NK-92 treated with Interleukin-12 subunit alpha and Interleukin-12 subunit beta, amount 100 ng/mL, for 24 hours (cell line): Measurements from ENCODE around the gene PLA2G1B.
"Not testable (repeated sequence)": the region's sequence is repeated elsewhere in the genome, so short reads cannot be mapped to it uniquely, and the experiment has no call there.

Source experiments
- DNase-seq: peaks from one replicate; lab custom pipeline; 2025; lab: John Stamatoyannopoulos, UW

PLA2G1B gene

DNA sequence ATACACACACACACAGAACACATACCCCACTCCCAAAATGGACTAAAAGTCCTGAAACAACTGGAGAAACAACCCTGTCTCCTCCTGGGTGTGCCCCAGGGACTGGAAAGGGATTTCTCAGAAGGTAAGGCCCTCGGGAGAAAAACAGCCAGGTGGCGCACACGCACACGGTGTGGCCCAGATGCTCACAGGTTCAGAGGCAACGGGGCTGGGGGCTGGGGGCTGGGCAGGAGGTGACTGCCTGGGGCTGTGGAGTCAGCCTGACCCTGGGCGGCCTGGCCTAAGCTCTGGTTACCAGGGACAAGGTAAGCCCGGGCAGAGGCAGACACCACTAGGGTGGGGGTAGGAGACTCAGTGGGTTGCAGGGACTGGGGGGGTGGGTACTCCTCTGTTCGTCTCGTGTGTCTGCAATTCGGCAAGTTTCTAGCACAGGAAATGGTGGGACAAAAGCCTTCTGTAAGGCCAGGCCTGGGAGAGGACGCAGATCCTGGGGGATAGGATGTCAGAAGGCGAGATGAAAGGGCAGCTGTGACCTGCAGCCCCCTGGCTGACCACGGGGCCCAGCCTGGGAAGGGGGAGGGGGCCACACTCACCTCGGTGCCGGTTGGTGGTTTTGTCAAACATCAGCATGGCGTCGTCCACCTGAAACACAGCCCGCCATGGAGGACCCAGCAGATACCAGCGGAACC, 31.0 kb upstream of the PLA2G1B start:
- DNase-seq = no peak

DNA sequence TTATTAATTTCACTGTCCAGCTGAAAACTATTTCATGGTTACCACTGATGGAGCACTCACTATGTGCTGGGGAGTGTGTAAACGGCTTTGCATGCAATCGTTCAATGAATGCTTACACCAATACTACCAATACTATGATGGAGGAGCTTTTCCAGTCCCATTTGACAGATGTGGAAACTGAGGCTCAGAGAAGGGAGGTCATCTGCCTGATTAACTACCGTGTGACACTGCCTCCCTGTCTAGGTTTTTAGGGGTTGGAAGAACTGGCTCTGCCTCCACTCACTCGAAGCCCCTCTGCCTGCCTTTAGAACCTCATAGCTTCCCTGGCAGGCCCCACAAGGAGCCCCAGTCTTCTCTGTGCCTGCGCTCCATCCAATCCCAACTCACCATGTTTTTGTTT, 29.5 kb upstream of the PLA2G1B start:
- no peak for DNase-seq

DNA sequence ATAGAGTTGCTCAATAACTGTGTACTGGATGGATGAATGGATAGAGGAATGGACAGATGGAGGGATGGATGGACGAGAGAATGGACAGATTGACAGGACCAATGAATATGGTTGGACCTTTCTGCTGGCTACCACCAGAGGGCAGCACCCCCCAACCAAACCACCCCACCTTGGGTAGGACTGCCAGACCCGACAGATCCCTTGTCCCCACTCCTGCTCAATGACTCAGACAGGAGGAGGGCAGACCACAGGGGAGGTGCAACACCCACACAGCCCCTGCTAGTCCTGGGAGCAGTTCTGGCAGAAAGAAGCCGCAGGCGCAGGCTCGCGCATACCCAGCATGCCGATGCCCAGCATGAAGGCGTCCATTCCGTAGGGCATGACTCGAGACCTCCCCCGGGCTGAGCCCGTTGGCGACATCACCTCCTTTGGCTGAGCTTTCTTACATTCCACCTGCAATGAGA, 29.0 kb upstream of the PLA2G1B start:
- peak; percentile 51 for DNase-seq

DNA sequence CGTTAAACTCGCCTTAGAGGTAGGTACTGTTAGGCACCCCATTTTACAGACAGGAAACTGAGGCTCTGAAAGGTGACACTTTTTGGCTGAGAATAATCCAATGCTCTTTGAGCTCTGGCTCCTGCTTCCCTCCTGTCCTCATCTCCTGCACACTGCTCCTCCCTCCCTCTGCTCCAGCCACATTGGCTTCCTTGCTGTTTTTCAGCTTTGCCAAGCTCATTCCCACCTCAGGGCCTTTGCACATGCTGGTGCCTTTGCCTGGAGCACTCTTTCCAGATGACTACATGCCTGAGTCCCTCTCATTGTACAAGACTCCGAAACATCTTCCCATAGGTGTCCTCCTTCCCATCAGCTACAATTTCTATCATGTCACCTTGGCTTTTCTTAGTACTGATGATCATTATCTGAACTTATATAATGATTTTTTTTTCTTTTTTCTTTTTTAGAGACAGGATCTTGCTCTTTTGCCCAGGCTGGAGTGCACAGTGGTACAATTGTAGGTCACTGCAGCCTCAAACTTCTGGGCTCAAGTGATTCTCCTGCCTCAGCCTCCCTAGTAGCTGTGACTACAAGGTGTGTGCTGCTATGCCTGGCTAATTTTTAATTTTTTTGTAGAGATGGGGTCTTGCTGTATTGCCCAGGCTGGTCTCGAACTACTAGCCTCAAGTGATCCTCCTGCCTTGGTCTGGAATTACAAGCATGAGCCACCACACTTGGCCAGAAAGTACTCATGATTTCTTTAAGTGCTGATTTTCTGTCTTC, 26.2 kb upstream of the PLA2G1B start:
- no peak for DNase-seq

DNA sequence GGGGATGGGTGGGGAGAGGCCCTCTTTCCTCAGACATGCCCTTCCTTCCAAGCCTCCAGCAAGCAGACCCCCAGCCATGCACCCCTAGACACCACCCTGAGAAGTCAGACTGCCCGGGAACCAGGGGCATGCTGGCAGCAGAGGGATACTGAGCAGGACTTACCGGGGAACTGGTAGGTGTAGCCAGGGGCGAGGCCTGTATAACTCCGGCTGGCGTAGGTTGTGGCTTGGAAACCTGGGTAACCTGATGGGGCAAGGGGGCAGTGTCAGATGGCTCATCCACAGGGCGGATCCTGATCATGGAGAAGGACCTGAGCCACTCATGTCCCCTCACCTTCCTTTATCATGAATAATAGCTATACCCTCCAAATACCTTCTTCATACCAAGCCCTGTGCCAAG, 25.6 kb upstream of the PLA2G1B start:
- DNase-seq = no peak

DNA sequence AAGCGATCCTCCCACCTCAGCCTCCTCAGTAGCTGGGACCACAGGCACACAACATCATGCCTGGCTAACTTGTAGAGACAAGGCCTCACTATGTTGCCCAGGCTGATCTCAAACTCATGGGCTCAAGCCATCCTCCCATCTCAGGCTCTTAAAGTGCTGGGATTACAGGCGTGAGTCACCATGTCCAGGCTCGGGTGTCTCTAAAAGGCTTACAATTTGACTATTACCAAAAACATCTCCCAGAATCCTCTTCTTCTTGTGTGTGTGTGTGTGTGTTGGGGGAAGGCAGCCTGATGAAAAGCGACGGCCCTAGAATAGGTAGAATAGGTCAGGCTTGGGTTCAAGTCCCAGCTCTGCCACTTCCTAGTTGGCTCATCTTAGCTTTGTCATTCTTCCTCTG, 24.5 kb upstream of the PLA2G1B start:
- DNase-seq = no peak

DNA sequence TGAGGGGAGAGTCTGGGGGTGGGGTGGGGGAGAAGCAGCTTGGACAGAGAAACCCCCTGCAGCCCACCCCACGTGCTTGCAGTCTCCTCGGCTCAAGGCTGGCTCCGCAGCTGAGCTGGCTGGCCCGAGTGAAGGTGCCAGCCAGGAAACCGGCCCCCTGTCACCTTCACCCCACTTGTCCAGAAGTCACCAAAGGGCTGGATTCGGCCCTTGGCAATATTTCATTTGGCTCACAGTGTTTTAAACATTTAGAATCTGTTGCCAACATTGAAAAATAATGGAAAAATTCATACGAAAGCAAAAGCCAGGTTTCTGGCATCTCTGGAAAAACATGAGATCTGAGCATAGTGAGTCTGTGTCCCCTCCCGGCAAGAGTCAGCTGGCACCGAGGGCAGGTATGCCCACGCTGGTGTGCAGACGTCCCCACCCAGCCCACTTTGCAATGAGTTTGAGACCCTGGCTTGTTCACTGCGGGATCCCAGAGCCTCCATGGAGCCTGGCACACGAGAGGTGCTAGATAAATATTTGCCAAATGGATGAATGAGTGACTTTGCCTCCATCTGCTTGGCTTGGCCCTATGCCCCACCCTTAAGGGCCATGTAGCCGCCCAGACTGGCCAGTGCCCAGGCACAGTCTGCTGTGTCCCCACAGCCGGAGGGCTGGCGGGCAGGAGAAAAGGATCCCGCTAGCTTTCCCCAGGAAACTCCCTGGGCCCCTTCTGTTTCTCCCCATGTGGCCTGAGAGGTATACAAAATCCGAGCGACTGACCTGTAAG, 23.2 kb upstream of the PLA2G1B start:
- no peak for DNase-seq

DNA sequence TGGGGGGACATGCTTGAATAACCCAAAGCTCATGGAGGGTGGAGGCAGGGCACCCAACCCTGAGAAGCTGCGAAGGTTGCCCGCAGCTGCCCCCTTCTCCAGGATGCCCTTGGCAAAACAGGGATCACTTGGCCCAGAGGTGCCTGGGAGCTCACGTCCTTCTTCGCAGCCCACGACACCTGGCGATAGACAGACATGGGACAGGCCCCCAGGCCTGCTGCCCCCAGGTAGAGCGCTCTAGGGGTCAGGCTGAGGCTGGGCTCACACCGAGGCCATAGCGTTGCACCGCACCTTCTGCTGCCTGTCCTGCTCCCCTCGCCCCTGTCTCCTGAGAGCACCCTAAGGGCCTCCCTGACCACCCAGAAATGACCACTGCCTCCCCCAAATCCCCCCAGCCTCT, 20.2 kb upstream of the PLA2G1B start:
- DNase-seq = no peak

DNA sequence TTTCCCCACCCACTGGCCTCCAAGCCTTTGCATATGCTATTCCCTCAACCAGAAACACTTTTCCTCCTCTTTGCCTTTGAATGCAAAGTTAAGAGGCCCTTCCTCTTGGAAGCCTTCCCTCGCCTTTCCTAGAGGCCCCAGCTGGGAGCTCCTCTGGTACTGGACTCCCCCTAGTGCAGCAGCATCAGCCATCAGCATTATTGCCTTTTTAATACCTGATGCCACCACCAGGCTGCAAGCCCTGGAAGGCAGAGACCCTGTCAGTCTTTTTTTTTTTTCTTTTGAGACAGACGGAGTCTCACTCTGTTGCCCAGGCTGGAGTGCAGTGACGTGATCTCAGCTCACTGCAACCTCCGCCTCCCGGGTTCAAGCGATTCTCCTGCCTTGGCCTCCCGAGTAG, 19.1 kb upstream of the PLA2G1B start:
- no peak for DNase-seq

DNA sequence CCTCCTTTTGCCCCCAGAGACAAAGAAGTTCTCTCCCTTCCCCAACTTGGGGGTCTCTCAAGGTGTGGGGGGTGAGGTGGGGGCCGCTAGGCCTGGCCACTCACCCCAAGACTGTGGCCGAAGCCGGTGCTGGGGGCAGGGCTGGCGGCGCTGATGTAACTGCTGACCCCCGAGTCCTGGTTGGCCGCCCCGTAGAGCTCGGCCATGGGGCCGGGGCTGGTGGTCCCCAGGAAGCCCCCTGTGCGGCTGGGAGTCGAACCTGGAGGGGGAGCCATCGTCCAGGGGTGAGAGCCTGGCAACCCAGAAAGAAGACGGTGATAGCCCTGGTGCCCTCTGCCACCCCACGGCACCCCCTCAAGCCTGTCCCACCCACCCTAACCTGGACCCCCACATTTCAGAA, 18.5 kb upstream of the PLA2G1B start:
- DNase-seq = no peak

DNA sequence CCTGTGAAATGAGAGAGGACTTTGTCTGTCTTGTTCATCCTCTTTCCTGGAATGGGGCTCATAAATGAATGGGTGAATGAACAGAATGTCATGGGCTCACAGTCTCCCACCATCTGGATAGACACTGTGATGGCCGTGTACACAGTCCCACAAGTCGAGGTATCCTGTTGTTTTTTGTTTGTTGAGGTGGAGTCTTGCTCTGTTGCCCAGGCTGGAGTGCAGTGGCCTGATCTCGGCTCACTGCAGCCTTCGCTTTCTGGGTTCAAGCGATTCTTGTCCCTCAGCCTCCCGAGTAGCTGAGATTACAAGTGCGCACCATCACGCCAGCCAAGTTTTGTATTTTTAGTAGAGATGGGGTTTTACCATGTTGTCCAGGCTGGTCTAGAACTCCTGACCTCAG, 16.1 kb upstream of the PLA2G1B start:
- DNase-seq = no peak

DNA sequence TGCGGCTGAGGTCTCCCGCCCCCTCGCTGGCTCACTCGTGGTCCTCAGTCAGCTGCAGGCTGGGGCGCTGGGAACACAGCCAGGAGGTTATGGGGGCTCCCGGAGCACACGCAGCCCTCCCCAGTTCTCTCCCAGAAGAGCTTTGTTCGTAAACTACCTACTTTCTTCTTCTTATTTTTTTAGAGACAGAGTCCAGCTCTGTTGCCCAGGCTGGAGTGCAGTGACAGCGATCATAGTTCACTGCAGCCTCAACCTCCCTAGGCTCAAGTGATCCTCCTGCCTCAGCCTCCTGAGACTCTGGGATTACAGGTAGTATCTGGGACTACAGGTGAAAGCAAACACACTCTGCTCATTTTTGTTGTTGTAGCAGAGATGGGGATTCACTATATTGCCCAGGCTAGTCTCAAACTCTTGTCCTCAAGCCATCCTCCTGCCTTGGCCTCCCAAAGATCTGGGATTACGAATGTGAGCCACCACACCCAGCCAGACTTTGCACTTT, 15.5 kb upstream of the PLA2G1B start:
- no peak for DNase-seq

DNA sequence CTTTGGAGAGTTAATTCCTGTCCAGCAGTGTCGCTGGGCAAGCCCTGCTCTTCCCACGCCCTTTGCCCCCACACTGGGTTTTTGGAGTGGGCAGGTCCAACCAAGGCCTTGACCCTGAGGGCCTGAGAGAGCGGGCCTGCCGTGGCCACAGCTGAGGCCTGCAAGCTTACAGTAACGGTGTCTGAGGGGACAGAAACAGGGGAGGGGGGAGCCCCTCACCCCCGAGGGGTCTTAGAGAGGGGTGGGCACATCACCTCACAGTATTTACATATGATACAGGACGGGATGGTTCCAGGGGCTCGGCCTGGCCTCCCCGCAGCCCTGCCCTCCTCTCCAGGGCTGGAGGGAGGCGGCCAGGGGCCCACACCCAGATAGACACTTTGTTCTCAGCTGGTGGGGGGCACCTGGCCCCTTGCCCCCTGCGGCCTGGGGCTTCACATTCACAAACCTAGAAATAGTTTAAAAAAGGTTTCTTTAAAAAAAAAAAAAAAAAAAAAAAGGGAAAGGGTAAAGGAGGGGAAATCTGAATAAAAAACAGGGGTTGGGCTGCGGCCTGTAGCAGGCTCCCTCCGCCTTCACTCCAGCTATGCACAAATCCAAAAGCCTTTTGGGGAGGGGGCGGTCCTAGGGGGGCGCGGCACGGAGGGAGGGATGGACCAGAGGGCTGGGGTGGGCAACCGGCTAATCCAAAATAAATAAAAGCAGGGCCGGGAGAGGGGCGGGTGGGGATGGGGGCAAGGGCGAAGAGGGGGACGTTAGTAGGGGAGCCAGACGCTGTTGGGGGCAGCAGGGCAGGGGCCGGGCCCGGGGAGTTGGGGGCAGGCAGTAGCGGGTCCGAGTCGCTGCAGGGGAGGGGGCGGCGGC, 14.8 kb upstream of the PLA2G1B start:
- DNase-seq = no peak

DNA sequence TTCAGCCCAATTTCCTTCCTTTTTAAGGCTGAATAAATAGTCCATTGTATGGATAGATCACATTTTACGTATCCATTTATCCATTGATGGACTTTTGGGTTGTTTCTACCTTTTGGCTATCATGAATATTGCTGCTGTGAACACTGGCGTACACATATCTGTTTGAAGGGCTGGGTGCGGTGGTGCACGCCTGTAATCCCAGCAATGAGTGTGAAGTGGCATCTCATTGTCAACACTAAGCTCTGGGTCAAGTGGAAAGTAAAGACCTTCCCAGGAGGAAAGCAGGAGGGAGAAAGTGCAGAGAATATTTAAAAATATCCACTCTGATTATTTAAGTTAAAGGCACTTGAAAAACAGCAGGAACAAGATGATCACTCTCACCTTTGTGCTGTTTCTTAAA, 11.7 kb upstream of the PLA2G1B start:
- DNase-seq = no peak

DNA sequence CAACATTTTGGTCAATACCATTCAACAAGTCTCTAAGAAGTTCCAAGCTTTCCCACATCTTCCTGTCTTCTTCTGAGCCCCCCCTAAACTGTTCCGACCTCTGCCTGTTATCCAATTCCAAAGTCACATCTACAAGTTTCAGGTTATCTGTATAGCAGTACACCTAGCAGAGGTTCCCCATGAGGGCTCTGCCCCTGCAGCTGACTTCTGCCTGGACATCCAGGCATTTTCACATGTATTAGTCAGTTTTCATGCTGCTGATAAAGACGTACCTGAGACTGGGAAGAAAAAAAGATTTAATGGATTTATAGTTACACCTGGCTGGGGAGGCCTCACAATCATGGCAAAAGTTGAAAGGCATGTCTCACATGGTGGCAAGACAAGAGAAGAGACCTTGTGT, 10.2 kb upstream of the PLA2G1B start:
- no peak for DNase-seq

DNA sequence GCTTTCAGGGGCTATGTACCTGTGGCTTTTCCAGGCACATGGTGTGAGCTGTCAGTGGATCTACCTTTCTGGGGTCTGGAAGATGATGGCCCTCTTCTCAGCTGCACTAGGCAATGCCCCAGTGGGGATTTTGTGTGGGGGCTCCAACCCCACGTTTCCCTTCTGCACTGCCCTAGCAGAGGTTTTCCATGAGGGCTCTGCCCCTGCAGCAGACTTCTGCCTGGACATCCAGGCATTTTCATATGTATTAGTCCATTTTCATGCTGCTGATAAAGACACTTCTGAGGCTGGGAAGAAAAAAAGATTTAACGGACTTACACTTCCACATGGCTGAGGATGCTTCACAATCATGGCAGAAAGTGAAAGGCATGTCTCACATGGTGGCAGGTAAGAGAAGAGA, 8.8 kb upstream of the PLA2G1B start:
- DNase-seq = not testable (repeated sequence)

DNA sequence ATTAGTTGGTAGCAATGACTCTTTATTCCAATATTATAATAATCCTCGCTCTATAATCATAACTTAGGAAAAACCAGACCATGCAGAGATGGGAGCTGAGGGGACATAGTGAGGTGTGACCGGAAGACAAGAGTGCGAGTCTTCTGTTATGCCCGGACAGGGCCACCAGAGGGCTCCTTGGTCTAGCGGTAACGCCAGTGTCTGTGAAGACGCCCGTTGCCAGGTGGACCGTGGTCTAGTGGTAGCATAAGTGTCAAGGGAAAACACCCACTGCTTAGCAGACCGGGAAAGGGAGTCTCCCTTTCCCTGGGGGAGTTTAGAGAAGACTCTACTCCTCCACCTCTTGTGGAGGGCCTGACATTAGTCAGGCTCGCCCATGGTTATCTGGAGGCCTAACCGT, 7.9 kb upstream of the PLA2G1B start:
- DNase-seq = not testable (repeated sequence)

DNA sequence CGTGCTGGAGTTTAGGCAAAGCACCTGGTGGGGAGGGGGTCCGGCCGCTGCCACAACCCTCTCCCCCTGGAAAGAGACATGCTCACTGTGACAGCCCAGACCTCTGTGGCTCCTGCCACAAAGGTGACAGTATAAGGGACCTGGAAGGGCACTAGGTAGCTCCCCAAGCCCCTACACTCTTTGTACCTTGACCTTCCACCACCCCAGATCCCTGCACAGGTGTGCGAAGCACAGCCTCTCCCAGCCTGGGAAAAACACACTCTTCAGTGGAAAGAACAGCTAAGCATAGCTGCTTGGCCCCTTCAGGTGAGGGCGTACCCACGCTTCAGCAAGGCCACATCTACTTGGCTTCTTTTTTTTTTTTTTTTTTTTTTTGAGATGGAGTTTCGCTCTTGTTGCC, 4.9 kb upstream of the PLA2G1B start:
- DNase-seq = no peak

DNA sequence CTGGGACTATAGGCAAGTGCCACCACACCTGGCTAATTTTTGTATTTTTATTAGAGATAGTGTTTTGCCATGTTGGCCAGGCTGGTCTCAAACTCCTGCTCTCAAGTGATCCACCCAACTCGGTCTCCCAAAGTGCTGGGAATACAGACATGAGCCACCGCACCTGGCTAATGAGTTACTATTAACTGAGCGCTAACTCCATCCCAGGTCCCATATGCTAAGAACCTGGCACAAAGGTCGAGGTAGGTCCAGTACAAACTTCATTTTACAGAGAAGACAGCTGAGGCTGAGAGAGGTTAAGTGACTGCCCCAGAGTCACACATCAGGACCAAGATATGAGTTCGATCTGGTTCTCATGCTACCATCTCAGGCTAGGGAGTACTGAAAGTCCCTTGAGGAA, 4.5 kb upstream of the PLA2G1B start:
- DNase-seq = no peak

DNA sequence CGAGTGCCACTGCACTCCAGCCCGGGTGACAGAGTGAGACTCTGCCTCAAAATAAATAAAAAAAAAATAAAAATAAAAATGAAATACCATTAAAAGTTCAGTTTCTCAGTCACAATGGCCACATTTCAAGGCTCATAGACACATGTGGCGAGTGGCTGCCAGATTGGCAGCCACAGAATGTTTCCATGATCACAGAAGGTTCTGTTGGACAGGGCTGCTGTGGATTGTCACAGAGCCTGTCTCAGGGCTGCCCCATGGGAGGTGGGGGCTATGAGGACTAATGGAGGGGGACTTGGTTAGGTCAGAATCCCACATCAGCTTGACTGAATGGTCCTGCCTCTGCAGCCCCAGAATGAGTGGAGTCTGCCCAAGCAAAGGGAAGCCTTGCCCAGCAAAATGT, 3.8 kb upstream of the PLA2G1B start:
- no peak for DNase-seq

DNA sequence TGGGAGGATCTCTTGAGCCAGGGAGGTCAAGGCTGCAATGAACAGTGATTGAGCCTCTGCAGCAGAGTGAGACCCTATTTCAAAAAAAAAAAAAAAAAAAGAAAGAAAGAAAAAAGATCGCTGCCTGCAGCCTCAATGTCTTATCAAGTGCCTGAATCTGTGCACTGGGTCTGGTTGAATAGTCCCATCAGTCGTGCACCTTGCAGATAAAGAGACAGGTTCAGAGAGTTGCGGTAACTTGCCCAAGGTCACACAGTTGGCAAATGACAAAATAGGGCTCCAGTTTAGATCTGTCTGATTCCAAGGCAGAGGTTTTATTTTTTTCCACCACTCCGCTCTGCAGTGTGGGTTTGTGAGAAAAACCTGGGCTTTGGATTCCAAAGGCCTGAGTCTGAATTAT, 649 bp upstream of the PLA2G1B start:
- DNase-seq = no peak
